HepG2 (cell line): ENCODE data around the gene SRCIN1. TPM values are rescaled to one million over a fixed set of nuclear protein-coding genes. Genes with fewer than 3 reads are reported as not detected.
A peak's percentile ranks its signal among the peaks of the same experiment; 100 is the strongest.

ENCODE experiments used
- FOXK1 ChIP-seq: sonication (generic); formaldehyde crosslinking; IDR thresholded peaks from 2 replicates; pipeline ENCODE4 v1.4.0; 2020; ENCODE audit warnings: low read depth, missing genetic modification reagents, borderline replicate concordance
- HHEX ChIP-seq: IDR thresholded peaks from 2 replicates; pipeline ENCODE4 v1.6.1; 2016; ENCODE audit warnings: control low read depth
- PRPF4 ChIP-seq: fragments of 200-400 bp; formaldehyde crosslinking; IDR thresholded peaks from 2 replicates; pipeline ENCODE4 v1.6.1; 2016; ENCODE audit warnings: low read length, low read depth; ENCODE audit not compliant: poor library complexity, severe bottlenecking
- ZBTB40 ChIP-seq, 2 experiments: fragments of 450-650 bp in 1 of 2; sonication (generic) in 1 of 2; formaldehyde crosslinking in 1 of 2; IDR thresholded peaks; 2 replicates each; pipeline versions ENCODE4 v1.6.1 to v1.8.0; 2016 to 2022; ENCODE audit warnings: antibody characterized with exemption in 1 of 2, mild to moderate bottlenecking in 1 of 2, missing genetic modification reagents in 1 of 2
- ZNF552 ChIP-seq: sonication (generic); formaldehyde crosslinking; IDR thresholded peaks from 2 replicates; pipeline ENCODE4 v1.9.0; 2022; ENCODE audit warnings: missing genetic modification reagents, mild to moderate bottlenecking, borderline replicate concordance
- polyA plus RNA-seq, 8 experiments: library from polyadenylated mRNA; depleted of rRNA in 3 of 8; stranded (reverse) in 7 of 8; unstranded in 1 of 8; fragments of >200 nt; fragmentation: Illumina TruSeq in 4 of 8; extraction: Trizol in 4 of 8; gene quantifications; 2 replicates each; pipeline versions ENCODE4 v1.2.1 to v1.2.3, GENCODE V29; 2011 to 2016; ENCODE audit warnings: low read depth in 4 of 8, missing spikeins in 1 of 8, mixed read lengths in 1 of 8; ENCODE audit not compliant: insufficient read depth in 1 of 8
- total RNA-seq, 5 experiments: library from RNA; depleted of rRNA; stranded (reverse); fragments of >200 nt; fragmentation: Illumina TruSeq; extraction: Trizol; gene quantifications; 2 replicates each; pipeline ENCODE4 v1.2.3, GENCODE V29; 2016; ENCODE audit warnings: low read depth in 1 of 5
- TF ChIP-seq, protein P1 (sequence below): sonication (generic); formaldehyde crosslinking; IDR thresholded peaks from 2 replicates; pipeline ENCODE4 v1.4.0; 2020; ENCODE audit warnings: low read depth, mild to moderate bottlenecking, missing genetic modification reagents
- TF ChIP-seq, protein P2 (sequence below): sonication (generic); formaldehyde crosslinking; IDR thresholded peaks from 2 replicates; pipeline ENCODE4 v1.8.1; 2023; ENCODE audit warnings: missing genetic modification reagents, mild to moderate bottlenecking, borderline replicate concordance
- TF ChIP-seq, protein P3 (sequence below): sonication (generic); formaldehyde crosslinking; IDR thresholded peaks from 2 replicates; pipeline ENCODE4 v1.5.0; 2020; ENCODE audit warnings: missing genetic modification reagents
- TF ChIP-seq, protein P4 (sequence below): sonication (generic); formaldehyde crosslinking; IDR thresholded peaks from 2 replicates; pipeline ENCODE4 v1.5.1; 2020; ENCODE audit warnings: mild to moderate bottlenecking, missing genetic modification reagents, moderate library complexity

SRCIN1 gene
- total and polyA plus RNA-seq, 2 of the 13 experiments (the other 11 are each of a cell fraction or from before 2014, with no cell fraction given): 1.2 to 9.6 TPM

- TF ChIP-seq ZBTB40 (IDR thresholded peaks at IDR 0.05) (no peak), ZBTB40 (CRISPR knock-in tag; IDR thresholded peaks at IDR 0.05) (no peak), PRPF4 (no peak), HHEX (CRISPR knock-in tag) (no peak), FOXK1 (CRISPR knock-in tag) (0 out of 2 replicates have a peak, but pooled peaks have one; percentile 3), ZNF552 (CRISPR knock-in tag) (no peak; the same call in 1 of the 2 replicates)
- TF ChIP-seq, protein P1, sequence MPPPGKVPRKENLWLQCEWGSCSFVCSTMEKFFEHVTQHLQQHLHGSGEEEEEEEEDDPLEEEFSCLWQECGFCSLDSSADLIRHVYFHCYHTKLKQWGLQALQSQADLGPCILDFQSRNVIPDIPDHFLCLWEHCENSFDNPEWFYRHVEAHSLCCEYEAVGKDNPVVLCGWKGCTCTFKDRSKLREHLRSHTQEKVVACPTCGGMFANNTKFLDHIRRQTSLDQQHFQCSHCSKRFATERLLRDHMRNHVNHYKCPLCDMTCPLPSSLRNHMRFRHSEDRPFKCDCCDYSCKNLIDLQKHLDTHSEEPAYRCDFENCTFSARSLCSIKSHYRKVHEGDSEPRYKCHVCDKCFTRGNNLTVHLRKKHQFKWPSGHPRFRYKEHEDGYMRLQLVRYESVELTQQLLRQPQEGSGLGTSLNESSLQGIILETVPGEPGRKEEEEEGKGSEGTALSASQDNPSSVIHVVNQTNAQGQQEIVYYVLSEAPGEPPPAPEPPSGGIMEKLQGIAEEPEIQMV (CRISPR knock-in tag): no peak; the same call in 1 of the 2 replicates
- TF ChIP-seq, protein P2, sequence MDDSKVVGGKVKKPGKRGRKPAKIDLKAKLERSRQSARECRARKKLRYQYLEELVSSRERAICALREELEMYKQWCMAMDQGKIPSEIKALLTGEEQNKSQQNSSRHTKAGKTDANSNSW (CRISPR knock-in tag): no peak
- TF ChIP-seq, protein P3, sequence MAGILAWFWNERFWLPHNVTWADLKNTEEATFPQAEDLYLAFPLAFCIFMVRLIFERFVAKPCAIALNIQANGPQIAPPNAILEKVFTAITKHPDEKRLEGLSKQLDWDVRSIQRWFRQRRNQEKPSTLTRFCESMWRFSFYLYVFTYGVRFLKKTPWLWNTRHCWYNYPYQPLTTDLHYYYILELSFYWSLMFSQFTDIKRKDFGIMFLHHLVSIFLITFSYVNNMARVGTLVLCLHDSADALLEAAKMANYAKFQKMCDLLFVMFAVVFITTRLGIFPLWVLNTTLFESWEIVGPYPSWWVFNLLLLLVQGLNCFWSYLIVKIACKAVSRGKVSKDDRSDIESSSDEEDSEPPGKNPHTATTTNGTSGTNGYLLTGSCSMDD (CRISPR knock-in tag): no peak
- TF ChIP-seq, protein P4, sequence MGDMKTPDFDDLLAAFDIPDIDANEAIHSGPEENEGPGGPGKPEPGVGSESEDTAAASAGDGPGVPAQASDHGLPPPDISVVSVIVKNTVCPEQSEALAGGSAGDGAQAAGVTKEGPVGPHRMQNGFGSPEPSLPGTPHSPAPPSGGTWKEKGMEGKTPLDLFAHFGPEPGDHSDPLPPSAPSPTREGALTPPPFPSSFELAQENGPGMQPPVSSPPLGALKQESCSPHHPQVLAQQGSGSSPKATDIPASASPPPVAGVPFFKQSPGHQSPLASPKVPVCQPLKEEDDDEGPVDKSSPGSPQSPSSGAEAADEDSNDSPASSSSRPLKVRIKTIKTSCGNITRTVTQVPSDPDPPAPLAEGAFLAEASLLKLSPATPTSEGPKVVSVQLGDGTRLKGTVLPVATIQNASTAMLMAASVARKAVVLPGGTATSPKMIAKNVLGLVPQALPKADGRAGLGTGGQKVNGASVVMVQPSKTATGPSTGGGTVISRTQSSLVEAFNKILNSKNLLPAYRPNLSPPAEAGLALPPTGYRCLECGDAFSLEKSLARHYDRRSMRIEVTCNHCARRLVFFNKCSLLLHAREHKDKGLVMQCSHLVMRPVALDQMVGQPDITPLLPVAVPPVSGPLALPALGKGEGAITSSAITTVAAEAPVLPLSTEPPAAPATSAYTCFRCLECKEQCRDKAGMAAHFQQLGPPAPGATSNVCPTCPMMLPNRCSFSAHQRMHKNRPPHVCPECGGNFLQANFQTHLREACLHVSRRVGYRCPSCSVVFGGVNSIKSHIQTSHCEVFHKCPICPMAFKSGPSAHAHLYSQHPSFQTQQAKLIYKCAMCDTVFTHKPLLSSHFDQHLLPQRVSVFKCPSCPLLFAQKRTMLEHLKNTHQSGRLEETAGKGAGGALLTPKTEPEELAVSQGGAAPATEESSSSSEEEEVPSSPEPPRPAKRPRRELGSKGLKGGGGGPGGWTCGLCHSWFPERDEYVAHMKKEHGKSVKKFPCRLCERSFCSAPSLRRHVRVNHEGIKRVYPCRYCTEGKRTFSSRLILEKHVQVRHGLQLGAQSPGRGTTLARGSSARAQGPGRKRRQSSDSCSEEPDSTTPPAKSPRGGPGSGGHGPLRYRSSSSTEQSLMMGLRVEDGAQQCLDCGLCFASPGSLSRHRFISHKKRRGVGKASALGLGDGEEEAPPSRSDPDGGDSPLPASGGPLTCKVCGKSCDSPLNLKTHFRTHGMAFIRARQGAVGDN (CRISPR knock-in tag): peak; percentile 43
Measured at GRCh38 chr17:38606646-38607611, 1.2 kb upstream of the SRCIN1 start (continued).
